WI38 (cell line): ENCODE measurements around the gene EPHB3.

Source experiments
- H3K4me3 ChIP-seq: 2 replicates; pipeline ENCODE4 v1.5.1; 2011; ENCODE audit warnings: low read depth, mild to moderate bottlenecking, control low read depth, low read length
- CTCF ChIP-seq: IDR thresholded peaks from 2 replicates; pipeline ENCODE4 v1.5.1; 2012; ENCODE audit warnings: low read depth, mild to moderate bottlenecking, control low read depth, low read length

EPHB3 gene

GRCh38 chr3:184525337-184526087, 36.1 kb upstream of the EPHB3 start:
- H3K4me3 ChIP-seq = no peak overlapping the region
- TF ChIP-seq CTCF = no peak

GRCh38 chr3:184526088-184526433, 35.5 kb upstream of the EPHB3 start:
- no peak for TF ChIP-seq CTCF
- H3K4me3 ChIP-seq = no peak overlapping the region

- no peak overlapping the region for H3K4me3 ChIP-seq
- no peak for TF ChIP-seq CTCF
Observed at GRCh38 chr3:184531626-184532280, 29.8 kb upstream of the EPHB3 start.

- no peak overlapping the region for H3K4me3 ChIP-seq
- TF ChIP-seq CTCF = no peak
Observed at GRCh38 chr3:184532940-184533732, 28.4 kb upstream of the EPHB3 start.

- TF ChIP-seq CTCF = no peak
- H3K4me3 ChIP-seq = no peak overlapping the region
Observed at GRCh38 chr3:184537885-184538665, 23.5 kb upstream of the EPHB3 start.

GRCh38 chr3:184538666-184539431, 22.7 kb upstream of the EPHB3 start:
- TF ChIP-seq CTCF = no peak
- H3K4me3 ChIP-seq = no peak overlapping the region
